ENCODE results near the gene AHNAK.

The AHNAK gene

DNA sequence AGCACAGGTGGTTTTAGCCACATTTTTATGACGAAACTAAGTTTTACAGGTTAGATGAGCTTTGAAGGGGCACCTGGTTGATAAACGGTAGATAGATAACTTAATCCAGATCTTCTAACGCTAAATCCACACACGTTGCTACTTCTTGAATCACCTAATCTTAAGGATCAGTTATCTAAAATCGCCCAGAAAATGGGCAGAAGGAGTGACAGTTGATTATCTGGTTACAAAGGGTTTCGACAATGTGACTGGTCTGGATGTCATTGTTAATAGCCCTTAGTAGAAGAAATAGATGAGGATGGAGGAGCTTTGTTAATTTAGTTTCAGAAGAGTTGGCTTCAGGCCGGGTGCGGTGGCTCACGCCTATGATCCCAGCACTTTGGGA is 84.1 kb downstream of the AHNAK start:
- TF ChIP-seq TAF1 (IDR thresholded peaks at IDR 0.05; ENCODE audit: borderline replicate concordance, insufficient read depth, low read length) (no peak), FOXP2 (optimal IDR thresholded peaks at IDR 0.05; ENCODE audit: borderline replicate concordance, extremely low read depth, extremely low read length, insufficient read depth) (no peak), SIN3A (IDR thresholded peaks at IDR 0.05; ENCODE audit: borderline replicate concordance, insufficient read depth, low read length) (no peak), POLR2AphosphoS5 (IDR thresholded peaks at IDR 0.05; ENCODE audit: low read depth, low read length) (no peak)
- TF ChIP-seq, protein P1, sequence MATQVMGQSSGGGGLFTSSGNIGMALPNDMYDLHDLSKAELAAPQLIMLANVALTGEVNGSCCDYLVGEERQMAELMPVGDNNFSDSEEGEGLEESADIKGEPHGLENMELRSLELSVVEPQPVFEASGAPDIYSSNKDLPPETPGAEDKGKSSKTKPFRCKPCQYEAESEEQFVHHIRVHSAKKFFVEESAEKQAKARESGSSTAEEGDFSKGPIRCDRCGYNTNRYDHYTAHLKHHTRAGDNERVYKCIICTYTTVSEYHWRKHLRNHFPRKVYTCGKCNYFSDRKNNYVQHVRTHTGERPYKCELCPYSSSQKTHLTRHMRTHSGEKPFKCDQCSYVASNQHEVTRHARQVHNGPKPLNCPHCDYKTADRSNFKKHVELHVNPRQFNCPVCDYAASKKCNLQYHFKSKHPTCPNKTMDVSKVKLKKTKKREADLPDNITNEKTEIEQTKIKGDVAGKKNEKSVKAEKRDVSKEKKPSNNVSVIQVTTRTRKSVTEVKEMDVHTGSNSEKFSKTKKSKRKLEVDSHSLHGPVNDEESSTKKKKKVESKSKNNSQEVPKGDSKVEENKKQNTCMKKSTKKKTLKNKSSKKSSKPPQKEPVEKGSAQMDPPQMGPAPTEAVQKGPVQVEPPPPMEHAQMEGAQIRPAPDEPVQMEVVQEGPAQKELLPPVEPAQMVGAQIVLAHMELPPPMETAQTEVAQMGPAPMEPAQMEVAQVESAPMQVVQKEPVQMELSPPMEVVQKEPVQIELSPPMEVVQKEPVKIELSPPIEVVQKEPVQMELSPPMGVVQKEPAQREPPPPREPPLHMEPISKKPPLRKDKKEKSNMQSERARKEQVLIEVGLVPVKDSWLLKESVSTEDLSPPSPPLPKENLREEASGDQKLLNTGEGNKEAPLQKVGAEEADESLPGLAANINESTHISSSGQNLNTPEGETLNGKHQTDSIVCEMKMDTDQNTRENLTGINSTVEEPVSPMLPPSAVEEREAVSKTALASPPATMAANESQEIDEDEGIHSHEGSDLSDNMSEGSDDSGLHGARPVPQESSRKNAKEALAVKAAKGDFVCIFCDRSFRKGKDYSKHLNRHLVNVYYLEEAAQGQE (IDR thresholded peaks at IDR 0.05; ENCODE audit: insufficient read depth in 1 of 2, low read depth in 2 of 2, low read length in 2 of 2), result no peak

DNA sequence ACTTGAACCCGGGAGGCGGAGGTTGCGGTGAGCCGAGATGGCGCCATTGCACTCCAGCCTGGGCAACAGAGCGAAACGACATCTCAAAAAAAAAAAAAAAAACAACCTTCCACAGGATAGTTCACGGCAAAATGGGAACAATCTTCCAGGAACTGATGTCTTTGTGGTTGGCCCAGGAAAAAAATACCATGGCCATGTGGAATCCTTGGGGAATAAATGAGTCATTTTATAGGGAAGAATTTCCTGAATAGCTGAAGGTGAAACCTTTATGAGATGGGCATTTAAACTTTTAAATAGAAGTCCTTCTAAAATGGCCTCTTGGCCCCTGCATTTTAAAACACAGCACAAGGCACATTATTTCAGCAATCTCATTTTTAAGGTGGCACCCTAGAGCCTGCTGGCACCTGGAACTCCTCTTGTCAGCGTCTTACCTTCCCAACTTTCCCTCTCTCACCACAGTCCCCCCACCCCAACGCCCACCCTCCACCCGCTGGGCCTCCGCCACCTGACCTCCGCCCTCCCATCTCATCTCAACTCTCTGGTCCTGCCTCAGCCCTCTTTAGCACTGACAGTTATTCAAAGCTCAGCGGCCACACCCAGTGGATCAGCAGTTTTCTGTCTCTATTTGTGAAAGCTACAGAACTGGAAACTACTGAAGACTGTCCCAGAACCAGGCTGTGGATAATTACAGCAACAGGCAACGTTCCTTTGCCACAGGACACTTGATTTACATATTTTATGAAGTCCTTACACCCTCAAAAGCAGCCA is 84.7 kb downstream of the AHNAK start:
- TF ChIP-seq SIN3A (IDR thresholded peaks at IDR 0.05; ENCODE audit: borderline replicate concordance, insufficient read depth, low read length), result peak; percentile 47; the same call in 1 of the 2 replicates
- TF ChIP-seq, protein P1 (IDR thresholded peaks at IDR 0.05; ENCODE audit: insufficient read depth in 1 of 2, low read depth in 2 of 2, low read length in 2 of 2), result no peak

GRCh38 chr11:62459080-62459479 is 87.5 kb downstream of the AHNAK start:
- no peak for TF ChIP-seq FOXP2 (optimal IDR thresholded peaks at IDR 0.05; ENCODE audit: borderline replicate concordance, extremely low read depth, extremely low read length, insufficient read depth)
- TF ChIP-seq TAF1 (IDR thresholded peaks at IDR 0.05; ENCODE audit: borderline replicate concordance, insufficient read depth, low read length), result no peak
- TF ChIP-seq SIN3A (IDR thresholded peaks at IDR 0.05; ENCODE audit: borderline replicate concordance, insufficient read depth, low read length), result no peak
- TF ChIP-seq POLR2AphosphoS5 (IDR thresholded peaks at IDR 0.05; ENCODE audit: low read depth, low read length), result no peak
- TF ChIP-seq, protein P1 (IDR thresholded peaks at IDR 0.05; ENCODE audit: insufficient read depth in 1 of 2, low read depth in 2 of 2, low read length in 2 of 2), result no peak

DNA sequence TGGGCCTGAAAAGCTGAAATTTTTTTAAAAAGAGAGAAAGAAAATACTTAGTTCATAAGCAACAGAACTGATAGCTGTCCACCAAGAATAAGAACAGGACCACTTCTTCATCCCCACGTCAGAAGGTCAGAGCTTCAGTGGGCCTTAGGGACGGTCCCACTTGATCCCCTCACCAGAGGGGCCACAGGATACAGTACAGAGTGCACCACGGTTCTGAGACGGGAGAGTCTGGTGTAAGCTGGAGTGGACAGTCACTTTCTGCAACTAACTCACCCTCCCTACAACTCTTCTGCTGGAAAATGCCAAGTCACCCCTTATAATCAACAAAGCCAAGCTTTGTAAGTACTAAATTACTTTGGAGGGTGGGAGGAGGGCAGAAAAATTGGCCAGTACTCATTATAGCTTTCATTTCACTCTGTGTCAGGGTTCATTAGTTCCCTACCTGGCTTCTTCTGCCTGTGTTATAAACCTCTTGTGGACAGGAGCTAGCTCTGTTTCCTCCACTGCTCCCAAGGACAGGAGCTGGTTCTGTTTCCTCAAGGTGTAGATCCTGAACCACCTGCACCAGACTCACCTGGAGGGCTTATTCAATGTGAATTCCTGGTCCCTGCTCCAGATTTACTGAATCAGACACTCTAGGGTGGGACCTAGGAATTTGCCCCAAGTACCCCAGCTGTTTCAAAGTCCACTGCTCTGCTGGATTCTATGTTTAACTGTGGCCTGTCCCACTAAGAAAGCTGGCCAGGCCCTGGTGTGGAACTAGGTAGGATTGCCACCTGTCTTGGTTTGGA is 88.2 kb downstream of the AHNAK start:
- TF ChIP-seq POLR2AphosphoS5 (IDR thresholded peaks at IDR 0.05; ENCODE audit: low read depth, low read length), result no peak

DNA sequence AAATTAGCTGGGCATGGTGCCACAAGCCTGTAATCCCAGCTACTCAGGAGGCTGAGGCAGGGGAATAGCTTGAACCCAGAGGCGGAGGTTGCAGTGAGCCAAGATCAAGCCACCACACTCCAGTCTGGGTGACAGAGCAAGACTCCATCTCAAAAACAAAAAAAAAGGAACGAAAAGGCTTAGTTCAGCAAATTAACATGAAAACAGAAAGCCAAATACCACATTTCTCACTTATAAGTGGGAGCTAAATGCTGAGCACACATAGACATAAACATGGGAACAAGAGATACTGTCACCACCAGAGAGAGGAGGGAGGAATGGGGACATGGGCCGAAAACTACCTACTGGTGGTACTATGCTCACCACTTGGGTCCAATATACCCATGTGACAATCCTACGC is 89.1 kb downstream of the AHNAK start:
- TF ChIP-seq, protein P1 (IDR thresholded peaks at IDR 0.05; ENCODE audit: insufficient read depth in 1 of 2, low read depth in 2 of 2, low read length in 2 of 2), result no peak
- TF ChIP-seq SIN3A (IDR thresholded peaks at IDR 0.05; ENCODE audit: borderline replicate concordance, insufficient read depth, low read length) (no peak), POLR2AphosphoS5 (IDR thresholded peaks at IDR 0.05; ENCODE audit: low read depth, low read length) (no peak), FOXP2 (optimal IDR thresholded peaks at IDR 0.05; ENCODE audit: borderline replicate concordance, extremely low read depth, extremely low read length, insufficient read depth) (no peak), TAF1 (IDR thresholded peaks at IDR 0.05; ENCODE audit: borderline replicate concordance, insufficient read depth, low read length) (no peak)
